ENCODE results near the gene NFASC.

The NFASC gene

GRCh38 chr1:204979891-204980649 lies 109.4 kb downstream of the NFASC start:
- H3K79me1 ChIP-seq (ENCODE audit: low read length), result no peaks in the 10 kb centered on the region
- no peak overlapping the region for H3K23ac ChIP-seq (ENCODE audit: low read length)
- no peak overlapping the region for H3K4me2 ChIP-seq (ENCODE audit: low read length)
- peaks cover 3% of the 10 kb centered on the region for H3K9me3 ChIP-seq (ENCODE audit: insufficient read depth, low read depth, low read length)
- no peak overlapping the region for H3K9ac ChIP-seq (ENCODE audit: low read length)
- no peak overlapping the region for H3K27ac ChIP-seq (ENCODE audit: low read depth, low read length)
- H3K79me2 ChIP-seq (ENCODE audit: control insufficient read depth, insufficient read depth, low read length, poor library complexity), result no peaks in the 10 kb centered on the region
- no peak overlapping the region for H3K4ac ChIP-seq (ENCODE audit: low read depth, low read length)
- no peak for DNase-seq
- H2AFZ ChIP-seq (ENCODE audit: insufficient read depth, low read length, poor library complexity), result no peak overlapping the region
- H2AK5ac ChIP-seq (ENCODE audit: low read length), result no peak overlapping the region
- H2BK12ac ChIP-seq (ENCODE audit: low read length), result no peak overlapping the region
- H4K91ac ChIP-seq (ENCODE audit: low read depth, low read length), result no peak overlapping the region
- H3K4me3 ChIP-seq (ENCODE audit: low read depth, low read length), result no peak overlapping the region
- H3K4me1 ChIP-seq (ENCODE audit: control insufficient read depth in 1 of 2, insufficient read depth in 2 of 2, low read length in 2 of 2), result no peaks in the 10 kb centered on the region
- H2BK5ac ChIP-seq (ENCODE audit: low read depth, low read length, poor library complexity), result no peak overlapping the region
- H3K18ac ChIP-seq (ENCODE audit: low read length), result no peak overlapping the region
- no peak overlapping the region for H2BK120ac ChIP-seq (ENCODE audit: insufficient read depth, low read length, poor library complexity)
- no peaks in the 10 kb centered on the region for H3K27me3 ChIP-seq (ENCODE audit: insufficient read depth, low read length)
- no CpG with 5 or more reads among the region's 10 CpGs for WGBS (ENCODE audit: extremely low coverage, insufficient coverage, insufficient read length)
- H3K36me3 ChIP-seq (ENCODE audit: control insufficient read depth in 1 of 2, insufficient read depth in 2 of 2, low read length in 2 of 2), result no peaks in the 10 kb centered on the region
- no peak overlapping the region for H4K8ac ChIP-seq (ENCODE audit: low read depth, low read length)
- no peak overlapping the region for H3K14ac ChIP-seq (ENCODE audit: low read length)
- no peak overlapping the region for H4K12ac ChIP-seq (ENCODE audit: low read depth, low read length)

DNA sequence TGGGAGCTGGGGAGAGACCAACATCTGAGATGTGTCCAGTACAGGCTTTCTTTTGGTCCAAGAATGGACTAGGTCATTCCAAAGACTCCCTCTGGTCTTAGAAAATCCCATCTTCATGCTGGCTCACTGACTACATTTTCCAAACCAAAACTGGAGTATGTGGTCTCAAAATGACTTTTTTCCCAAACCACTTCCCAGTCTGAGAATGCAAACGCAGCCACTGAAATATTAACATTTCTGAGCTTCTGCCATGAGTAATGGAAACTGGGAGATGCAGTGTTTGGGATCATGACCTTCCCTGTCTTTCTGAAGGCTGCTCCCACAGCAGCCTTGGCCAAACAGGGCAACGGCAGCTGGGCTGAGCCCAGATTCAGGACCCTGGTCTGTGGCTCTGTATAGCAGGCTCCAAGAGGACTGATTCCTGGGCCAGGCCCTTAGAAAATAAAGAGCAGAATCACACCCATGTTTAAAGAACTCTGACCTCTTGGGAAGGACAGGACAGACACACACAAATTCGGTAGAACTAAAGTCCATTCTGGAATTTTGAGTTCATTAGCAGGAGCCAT lies 110.3 kb downstream of the NFASC start:
- Histone ChIP-seq H2AK5ac (ENCODE audit: low read length) (no peak overlapping the region), H3K27ac (ENCODE audit: low read depth, low read length) (no peak overlapping the region), H3K79me2 (ENCODE audit: control insufficient read depth, insufficient read depth, low read length, poor library complexity) (no peaks in the 10 kb centered on the region), H3K4me1 (ENCODE audit: control insufficient read depth in 1 of 2, insufficient read depth in 2 of 2, low read length in 2 of 2) (no peaks in the 10 kb centered on the region), H3K14ac (ENCODE audit: low read length) (no peak overlapping the region), H2BK12ac (ENCODE audit: low read length) (no peak overlapping the region), H3K9me3 (ENCODE audit: insufficient read depth, low read depth, low read length) (peaks cover 3% of the 10 kb centered on the region), H3K4ac (ENCODE audit: low read depth, low read length) (no peak overlapping the region), H3K4me2 (ENCODE audit: low read length) (no peak overlapping the region), H3K18ac (ENCODE audit: low read length) (no peak overlapping the region), H3K27me3 (ENCODE audit: insufficient read depth, low read length) (no peaks in the 10 kb centered on the region), H2AFZ (ENCODE audit: insufficient read depth, low read length, poor library complexity) (no peak overlapping the region), H2BK5ac (ENCODE audit: low read depth, low read length, poor library complexity) (no peak overlapping the region), H4K8ac (ENCODE audit: low read depth, low read length) (no peak overlapping the region), H4K12ac (ENCODE audit: low read depth, low read length) (no peak overlapping the region), H3K36me3 (ENCODE audit: control insufficient read depth in 1 of 2, insufficient read depth in 2 of 2, low read length in 2 of 2) (no peaks in the 10 kb centered on the region), H3K23ac (ENCODE audit: low read length) (no peak overlapping the region), H3K79me1 (ENCODE audit: low read length) (no peaks in the 10 kb centered on the region), H3K4me3 (ENCODE audit: low read depth, low read length) (no peak overlapping the region), H3K9ac (ENCODE audit: low read length) (no peak overlapping the region), H2BK120ac (ENCODE audit: insufficient read depth, low read length, poor library complexity) (no peak overlapping the region), H4K91ac (ENCODE audit: low read depth, low read length) (no peak overlapping the region)
- no CpG with 5 or more reads among the region's 3 CpGs for WGBS (ENCODE audit: extremely low coverage, insufficient coverage, insufficient read length)
- DNase-seq, result no peak

- no CpG with 5 or more reads among the region's 11 CpGs for WGBS (ENCODE audit: extremely low coverage, insufficient coverage, insufficient read length)
- Histone ChIP-seq H3K23ac (ENCODE audit: low read length) (no peak overlapping the region), H3K79me1 (ENCODE audit: low read length) (no peaks in the 10 kb centered on the region), H4K91ac (ENCODE audit: low read depth, low read length) (no peak overlapping the region), H3K36me3 (ENCODE audit: control insufficient read depth in 1 of 2, insufficient read depth in 2 of 2, low read length in 2 of 2) (no peaks in the 10 kb centered on the region), H3K9ac (ENCODE audit: low read length) (no peak overlapping the region), H3K27ac (ENCODE audit: low read depth, low read length) (no peak overlapping the region), H3K14ac (ENCODE audit: low read length) (no peak overlapping the region), H3K9me3 (ENCODE audit: insufficient read depth, low read depth, low read length) (no peaks in the 10 kb centered on the region), H3K79me2 (ENCODE audit: control insufficient read depth, insufficient read depth, low read length, poor library complexity) (no peaks in the 10 kb centered on the region), H4K8ac (ENCODE audit: low read depth, low read length) (no peak overlapping the region), H2AK5ac (ENCODE audit: low read length) (no peak overlapping the region), H3K4me1 (ENCODE audit: control insufficient read depth in 1 of 2, insufficient read depth in 2 of 2, low read length in 2 of 2) (no peaks in the 10 kb centered on the region), H2BK12ac (ENCODE audit: low read length) (no peak overlapping the region), H2AFZ (ENCODE audit: insufficient read depth, low read length, poor library complexity) (no peak overlapping the region), H3K4me2 (ENCODE audit: low read length) (no peak overlapping the region), H2BK120ac (ENCODE audit: insufficient read depth, low read length, poor library complexity) (no peak overlapping the region), H3K18ac (ENCODE audit: low read length) (no peak overlapping the region), H3K4me3 (ENCODE audit: low read depth, low read length) (no peak overlapping the region), H4K12ac (ENCODE audit: low read depth, low read length) (no peak overlapping the region), H2BK5ac (ENCODE audit: low read depth, low read length, poor library complexity) (no peak overlapping the region), H3K4ac (ENCODE audit: low read depth, low read length) (no peak overlapping the region), H3K27me3 (ENCODE audit: insufficient read depth, low read length) (no peaks in the 10 kb centered on the region)
- DNase-seq, result no peak
These were observed 112.5 kb downstream of the NFASC start for GRCh38 chr1:204983136-204983535.

GRCh38 chr1:204983881-204984280 lies 113.2 kb downstream of the NFASC start:
- no CpG with 5 or more reads among the region's 10 CpGs for WGBS (ENCODE audit: extremely low coverage, insufficient coverage, insufficient read length)

More at GRCh38 chr1:204983881-204984280, 113.2 kb downstream of the NFASC start:
- Histone ChIP-seq H4K8ac (ENCODE audit: low read depth, low read length) (no peak overlapping the region), H3K79me1 (ENCODE audit: low read length) (no peaks in the 10 kb centered on the region), H3K27ac (ENCODE audit: low read depth, low read length) (no peak overlapping the region), H3K23ac (ENCODE audit: low read length) (no peak overlapping the region), H3K18ac (ENCODE audit: low read length) (no peak overlapping the region), H3K4me1 (ENCODE audit: control insufficient read depth in 1 of 2, insufficient read depth in 2 of 2, low read length in 2 of 2) (no peaks in the 10 kb centered on the region), H2BK5ac (ENCODE audit: low read depth, low read length, poor library complexity) (no peak overlapping the region), H4K12ac (ENCODE audit: low read depth, low read length) (no peak overlapping the region), H4K91ac (ENCODE audit: low read depth, low read length) (no peak overlapping the region), H3K4me2 (ENCODE audit: low read length) (no peak overlapping the region), H3K9ac (ENCODE audit: low read length) (no peak overlapping the region), H2AK5ac (ENCODE audit: low read length) (no peak overlapping the region), H2BK120ac (ENCODE audit: insufficient read depth, low read length, poor library complexity) (no peak overlapping the region), H3K27me3 (ENCODE audit: insufficient read depth, low read length) (no peaks in the 10 kb centered on the region), H3K14ac (ENCODE audit: low read length) (no peak overlapping the region), H3K9me3 (ENCODE audit: insufficient read depth, low read depth, low read length) (no peaks in the 10 kb centered on the region), H2BK12ac (ENCODE audit: low read length) (no peak overlapping the region), H2AFZ (ENCODE audit: insufficient read depth, low read length, poor library complexity) (no peak overlapping the region), H3K36me3 (ENCODE audit: control insufficient read depth in 1 of 2, insufficient read depth in 2 of 2, low read length in 2 of 2) (no peaks in the 10 kb centered on the region), H3K4me3 (ENCODE audit: low read depth, low read length) (no peak overlapping the region), H3K79me2 (ENCODE audit: control insufficient read depth, insufficient read depth, low read length, poor library complexity) (no peaks in the 10 kb centered on the region), H3K4ac (ENCODE audit: low read depth, low read length) (no peak overlapping the region)
- DNase-seq, result no peak

Measured in trophoblast cell (in vitro differentiated cells and primary cell).